Renal cortical epithelial cell (primary cell): ENCODE results near the gene CARMIL1. TPM values are rescaled to one million over a fixed set of nuclear protein-coding genes. Genes with fewer than 3 reads are reported as not detected.

ENCODE experiments used
- DNase-seq: peaks from one replicate; pipeline ENCODE4 v3.0.0-alpha.2; 2011; ENCODE audit warnings: low read depth
- total RNA-seq: library from RNA; depleted of rRNA; stranded (reverse); fragments of >200 nt; gene quantifications from 2 replicates; pipeline ENCODE4 v1.2.3, GENCODE V29; 2014

CARMIL1 gene
- total RNA-seq, 1 donor from 2014 or later, result 55.7 TPM

DNA sequence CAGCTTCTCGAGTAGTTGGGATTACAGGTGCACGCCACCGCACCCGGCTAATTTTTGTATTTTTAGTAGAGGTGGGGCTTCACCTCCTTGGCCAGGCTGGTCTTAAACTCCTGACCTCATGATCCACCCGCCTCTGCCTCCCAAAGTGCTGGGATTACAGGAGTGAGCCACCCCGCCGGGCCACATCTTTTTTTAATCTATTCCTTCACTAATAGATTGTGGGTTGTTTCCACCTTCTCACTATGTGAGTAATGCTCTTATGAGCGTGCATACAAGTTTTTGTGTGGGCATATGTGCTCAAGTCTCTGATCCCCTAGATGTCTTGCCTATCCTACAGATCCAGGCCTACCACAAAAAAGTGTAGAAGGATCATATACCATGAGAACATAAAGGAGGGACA is 30.7 kb downstream of the CARMIL1 start:
- no peak for DNase-seq

DNA sequence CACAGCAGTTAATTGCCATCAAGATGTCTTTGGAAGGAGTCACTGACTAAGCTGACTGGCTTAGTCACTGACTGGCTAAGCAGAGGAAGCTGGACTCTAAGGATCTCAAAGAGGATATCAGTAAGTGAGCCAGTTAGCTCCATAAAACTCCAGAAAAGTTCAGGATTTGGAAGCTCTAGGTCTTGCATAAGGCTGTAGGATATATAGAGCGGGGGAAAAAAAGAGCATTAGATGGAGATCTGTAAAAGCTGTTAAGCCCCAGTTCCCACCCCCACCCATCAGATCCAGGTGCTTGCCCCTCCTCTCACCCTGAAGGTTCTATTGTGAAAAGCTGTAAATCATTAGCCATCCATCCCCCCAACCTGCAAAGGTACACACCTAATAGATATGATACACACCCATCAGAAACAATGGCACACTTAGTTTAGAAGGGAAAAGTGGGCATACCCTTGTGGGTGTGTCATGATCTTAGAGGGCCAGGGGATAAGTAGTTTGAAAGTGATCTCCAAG is 32.2 kb downstream of the CARMIL1 start:
- peak; percentile 81 for DNase-seq

DNA sequence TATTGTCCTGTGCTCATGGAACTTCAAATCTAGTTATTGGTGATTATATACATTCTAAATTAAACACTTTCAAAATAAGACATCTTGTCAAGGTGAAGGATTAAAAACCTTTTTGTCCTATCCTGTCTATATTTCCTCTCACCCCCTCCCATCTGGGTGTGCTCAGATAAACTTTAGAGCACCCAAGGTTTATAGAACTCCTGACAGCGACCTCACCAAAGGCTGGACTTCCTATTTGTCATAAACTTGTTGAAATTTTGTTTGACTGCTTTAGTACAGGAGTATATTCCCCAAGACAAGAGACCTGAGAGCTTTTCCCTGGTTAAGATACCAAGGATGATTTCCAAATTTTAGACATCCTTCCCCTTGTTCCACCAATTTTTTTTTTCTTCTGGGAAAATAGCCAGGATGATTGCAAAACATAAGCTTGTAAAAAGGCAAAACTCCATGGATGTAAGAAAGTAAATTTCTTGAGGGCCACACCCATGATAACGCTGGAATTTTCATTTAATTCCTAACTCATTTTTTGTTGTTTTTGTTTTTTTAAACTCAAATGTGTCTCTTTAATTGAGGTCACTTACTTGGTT is 33.0 kb downstream of the CARMIL1 start:
- DNase-seq, result no peak

DNA sequence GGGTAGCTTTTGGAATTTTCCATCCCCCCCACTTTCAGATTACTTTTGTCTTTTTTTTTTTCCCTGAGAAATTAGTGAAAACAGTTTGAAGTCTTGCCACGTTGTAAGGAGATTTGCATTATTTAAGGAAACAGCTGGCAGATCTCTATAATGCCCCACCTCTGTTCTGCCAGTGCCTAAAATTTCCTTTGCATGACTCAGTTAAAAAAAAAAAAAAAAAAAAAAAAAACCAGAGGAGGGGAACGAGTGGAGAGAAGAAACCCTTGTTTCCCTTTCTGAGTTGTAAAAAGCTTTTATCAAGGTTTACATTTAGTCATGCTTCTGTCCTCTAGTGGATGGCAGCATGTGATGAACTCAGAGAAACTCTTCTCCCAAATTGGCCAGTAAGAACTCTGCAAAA is 33.5 kb downstream of the CARMIL1 start:
- peak; percentile 74 for DNase-seq

- no peak for DNase-seq
Observed at GRCh38 chr6:25314509-25315175, 35.5 kb downstream of the CARMIL1 start.

DNA sequence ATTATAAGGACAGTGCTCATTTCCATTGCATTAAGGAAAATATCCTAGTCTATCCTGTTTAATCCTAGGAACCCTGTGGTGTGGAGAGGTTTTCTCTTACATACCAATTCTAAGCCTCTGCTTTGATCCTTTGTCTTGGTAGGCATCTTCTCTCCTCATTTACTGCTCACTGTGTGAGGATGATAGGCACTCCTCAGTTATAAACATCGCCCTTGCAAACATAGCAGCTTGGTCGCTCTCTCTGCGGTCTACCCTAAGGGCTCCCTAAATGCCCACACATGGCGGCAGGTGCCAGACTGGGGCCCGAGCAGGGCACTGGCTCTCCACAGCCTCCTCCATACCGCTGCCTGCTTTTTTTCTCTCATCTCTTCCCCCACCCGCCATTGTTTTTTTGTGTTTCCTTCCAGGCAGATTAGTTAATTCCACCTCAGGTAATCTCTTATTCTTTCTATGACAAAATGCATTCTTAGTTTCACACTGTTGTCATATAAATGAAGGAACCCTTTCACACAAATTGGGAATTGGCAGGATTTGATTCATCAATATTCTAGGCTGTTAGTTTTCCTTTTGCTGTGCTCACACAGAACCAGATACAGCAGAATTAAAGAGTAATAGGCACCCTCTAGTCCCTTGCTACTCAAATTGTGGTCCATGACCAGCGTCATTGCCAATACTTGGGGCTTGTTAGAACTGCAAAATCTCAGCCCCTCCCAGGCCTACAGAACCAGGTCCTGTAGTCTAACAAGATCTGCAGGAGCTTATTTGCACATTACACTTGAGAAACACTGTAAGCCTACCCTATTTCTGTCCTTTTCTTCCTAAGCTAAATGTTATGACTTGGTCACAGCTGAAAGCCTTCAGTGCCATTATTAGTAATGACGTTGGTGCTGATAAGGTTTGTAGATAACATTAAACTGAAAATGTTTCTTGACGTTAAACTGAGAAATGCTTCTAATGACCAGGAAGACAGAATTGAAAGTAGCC is 36.3 kb downstream of the CARMIL1 start:
- no peak for DNase-seq

DNA sequence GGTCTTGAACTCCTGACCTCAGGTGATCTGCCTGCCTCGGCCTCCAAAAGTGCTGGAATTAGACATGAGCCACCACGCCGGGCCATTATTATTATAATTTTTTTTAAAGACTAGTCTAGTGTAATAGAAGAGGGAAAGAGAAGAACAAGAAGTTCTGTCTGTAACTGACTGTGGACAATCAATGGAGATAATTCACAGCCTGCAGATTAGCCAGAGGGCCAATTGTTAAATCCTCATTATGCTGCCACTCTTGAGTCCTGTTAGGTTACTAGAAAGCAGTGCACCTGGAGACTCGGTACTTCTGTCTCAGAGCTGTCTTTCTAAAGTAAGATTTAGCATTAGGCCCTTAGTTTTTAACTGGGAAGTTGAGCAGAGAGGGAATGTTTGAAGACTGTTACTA is 37.5 kb downstream of the CARMIL1 start:
- DNase-seq, result no peak

GRCh38 chr6:25318589-25318988 is 39.4 kb downstream of the CARMIL1 start:
- DNase-seq, result no peak

GRCh38 chr6:25320459-25320858 is 41.3 kb downstream of the CARMIL1 start:
- peak; percentile 60 for DNase-seq

DNA sequence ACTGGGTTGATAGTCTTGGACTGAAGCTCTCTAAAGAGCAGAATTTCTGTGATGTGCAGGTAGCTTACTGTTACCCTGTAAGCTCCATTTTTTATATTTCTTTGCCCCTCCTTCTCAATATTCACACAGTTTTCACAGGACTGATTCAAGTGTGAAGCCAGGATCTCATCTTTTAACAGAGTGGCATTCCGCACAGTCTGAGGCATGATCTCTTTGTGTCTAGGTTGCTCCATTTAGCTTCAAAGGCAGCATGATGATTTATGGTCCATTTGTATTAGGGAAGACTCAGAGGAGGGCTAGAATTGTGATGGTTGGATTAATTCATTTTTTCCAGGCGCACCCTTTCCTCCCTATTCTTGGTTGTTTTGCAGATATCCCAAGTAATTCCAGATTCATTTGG is 43.5 kb downstream of the CARMIL1 start:
- DNase-seq, result no peak

DNA sequence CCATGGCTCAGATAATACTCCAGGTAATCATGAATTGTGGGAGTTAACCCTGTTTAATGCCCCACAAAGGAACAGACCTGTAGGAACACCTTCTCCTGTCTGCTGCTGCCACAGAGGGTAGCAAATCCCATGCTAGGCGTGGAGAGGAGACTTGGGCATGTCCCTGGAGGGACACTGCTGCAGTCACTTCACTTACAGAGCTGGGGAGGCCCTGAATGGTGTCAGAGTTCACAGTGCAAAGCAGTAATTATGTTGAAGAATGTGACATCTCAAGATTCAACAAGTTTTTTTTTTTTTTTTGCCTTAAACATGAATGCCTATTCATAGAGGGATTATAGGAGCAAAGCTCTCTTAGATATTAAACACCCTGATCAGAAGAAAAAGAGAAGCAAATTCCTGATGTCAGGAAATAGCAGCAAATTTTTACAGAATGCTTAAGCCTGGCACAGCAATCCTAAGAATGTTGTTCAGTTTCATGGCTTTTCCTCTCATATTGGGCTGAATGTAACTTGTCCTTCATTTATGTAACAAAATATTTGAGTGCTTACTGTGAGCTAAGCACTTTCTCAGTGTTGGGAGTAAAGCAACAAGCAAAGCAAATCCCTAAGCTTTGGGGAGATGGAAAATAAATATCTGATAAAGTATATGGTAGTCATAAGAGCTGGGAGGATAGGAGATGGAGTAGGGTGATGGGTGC is 45.0 kb downstream of the CARMIL1 start:
- DNase-seq, result no peak

DNA sequence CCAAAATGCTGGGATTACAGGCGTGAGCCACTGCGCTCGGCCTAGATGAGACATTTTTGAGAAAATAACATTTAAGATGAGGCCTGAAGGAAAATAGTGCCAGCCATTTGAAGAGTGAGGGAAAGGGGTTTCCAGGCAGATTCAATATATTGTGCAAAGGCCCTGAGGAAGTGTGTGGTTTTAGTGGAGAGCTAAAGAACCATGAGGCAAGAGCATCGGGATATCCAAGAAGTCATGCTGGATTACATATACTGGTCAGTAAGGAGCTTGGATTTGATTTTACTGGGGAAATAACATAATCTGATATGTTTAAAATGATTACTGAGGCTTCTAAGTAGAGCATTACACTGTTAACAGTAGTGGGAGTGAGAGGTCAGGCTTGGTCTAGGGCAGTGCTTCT is 47.0 kb downstream of the CARMIL1 start:
- no peak for DNase-seq

DNA sequence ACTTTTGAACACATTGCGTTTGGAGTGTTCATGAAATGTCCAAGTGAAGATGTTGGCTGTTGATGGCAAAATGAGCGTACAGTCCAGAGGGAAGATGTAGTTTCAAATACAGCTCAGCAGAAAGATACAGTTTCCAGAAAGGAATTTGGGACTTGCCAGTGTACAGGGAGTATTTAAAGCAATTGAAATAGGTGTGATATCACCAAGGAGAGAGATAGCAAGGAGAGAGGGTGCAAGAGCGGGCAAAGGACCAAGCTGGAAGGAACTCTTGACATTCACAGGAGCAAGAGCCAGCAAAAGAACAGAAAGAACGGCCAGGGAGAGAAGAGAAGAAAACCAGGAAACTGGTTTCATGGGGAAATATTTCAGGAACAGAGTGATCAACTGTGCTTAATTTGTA is 47.8 kb downstream of the CARMIL1 start:
- DNase-seq, result no peak

GRCh38 chr6:25327432-25327831 is 48.3 kb downstream of the CARMIL1 start:
- no peak for DNase-seq

DNA sequence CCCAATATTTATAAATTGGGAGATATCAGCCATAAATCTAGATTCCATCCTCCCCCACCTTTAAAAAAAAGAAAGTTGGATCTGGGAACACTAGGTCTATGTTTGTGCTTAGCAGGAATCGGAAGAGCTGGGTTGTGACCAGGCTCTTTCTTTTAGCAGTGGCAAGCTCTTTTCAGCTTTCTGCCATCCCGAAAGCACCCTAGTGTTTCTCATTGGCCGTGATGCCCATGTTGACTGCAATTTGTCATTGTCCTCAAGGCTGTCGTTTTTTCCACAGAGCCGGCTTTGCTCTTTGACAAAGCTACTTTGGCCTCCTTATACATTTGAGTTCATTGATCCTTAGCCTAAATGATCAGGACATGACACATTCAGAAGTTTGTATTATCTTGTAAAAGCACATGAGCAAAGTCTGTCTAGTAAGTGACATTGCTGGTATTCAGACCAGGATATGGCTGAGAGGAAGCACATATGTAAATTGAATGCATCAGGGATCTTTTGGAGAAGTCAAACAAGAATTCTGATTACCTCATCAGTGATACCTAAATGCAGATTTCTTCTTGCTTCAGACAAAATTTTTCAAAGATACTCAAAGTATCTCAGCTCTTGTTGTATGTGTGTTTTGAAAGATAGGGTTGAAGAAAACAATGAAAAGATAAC is 50.1 kb downstream of the CARMIL1 start:
- DNase-seq, result no peak

- DNase-seq, result no peak
Observed at GRCh38 chr6:25329982-25330381, 50.8 kb downstream of the CARMIL1 start.

DNA sequence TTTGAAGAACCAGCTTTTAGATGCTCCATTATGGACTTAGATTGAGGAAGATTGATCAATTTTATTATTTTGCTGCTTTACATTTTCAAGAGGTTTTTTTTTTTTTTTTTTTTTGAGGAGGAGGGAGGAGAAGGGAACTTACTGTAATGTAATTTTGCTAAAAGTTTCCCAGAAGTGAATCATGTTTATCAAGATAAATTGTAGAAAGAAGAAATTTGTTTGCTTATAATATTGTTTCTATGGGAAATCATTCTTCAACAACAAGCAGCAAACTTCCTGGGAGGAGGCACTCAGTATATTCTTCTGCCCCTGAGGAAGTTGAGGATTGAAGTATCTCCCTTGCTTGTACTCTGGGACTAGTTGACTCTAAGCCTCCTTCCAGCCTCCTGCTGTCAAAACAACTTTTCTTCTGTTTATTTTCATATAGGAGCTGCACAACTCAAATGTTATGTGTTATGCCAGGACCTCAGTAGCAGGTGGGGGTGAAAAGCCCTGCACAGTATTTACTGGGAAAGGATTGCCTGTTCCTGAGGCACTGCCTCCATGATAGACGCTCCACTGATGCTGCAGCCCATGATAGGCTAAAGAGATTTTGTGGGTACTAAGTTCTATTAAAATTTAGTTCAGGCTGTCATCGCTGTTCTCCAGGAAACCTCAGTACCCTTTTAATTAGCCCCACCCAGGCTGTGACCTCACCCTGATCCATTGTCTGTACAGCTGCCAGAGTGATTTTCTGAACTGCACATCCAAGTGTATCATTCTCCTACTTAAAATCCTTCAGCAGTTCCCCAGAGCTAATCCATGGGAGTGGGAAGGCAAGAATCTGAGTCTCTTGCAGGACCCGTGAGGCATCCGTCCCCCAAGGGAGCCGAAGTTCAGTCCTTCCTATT is 51.9 kb downstream of the CARMIL1 start:
- no peak for DNase-seq

DNA sequence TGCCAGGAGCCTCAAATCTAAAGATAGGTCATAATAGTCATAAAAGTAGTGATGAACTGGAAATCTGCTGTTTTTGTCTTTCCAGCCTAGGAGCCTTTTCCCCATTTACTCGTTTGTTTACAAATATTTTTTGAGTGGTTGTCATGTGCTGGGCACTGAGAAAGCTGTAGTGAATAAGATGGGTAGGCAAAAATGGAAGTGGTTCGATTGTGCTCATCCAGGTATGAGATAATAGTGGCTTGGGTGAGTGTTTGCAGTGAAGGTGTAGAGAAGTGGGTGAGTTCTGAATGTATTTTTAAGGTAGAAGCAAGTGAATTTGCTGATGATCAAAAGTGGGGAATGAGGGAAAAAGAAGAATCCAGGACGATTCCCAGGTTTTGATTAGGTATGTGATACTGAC is 53.0 kb downstream of the CARMIL1 start:
- no peak for DNase-seq

DNA sequence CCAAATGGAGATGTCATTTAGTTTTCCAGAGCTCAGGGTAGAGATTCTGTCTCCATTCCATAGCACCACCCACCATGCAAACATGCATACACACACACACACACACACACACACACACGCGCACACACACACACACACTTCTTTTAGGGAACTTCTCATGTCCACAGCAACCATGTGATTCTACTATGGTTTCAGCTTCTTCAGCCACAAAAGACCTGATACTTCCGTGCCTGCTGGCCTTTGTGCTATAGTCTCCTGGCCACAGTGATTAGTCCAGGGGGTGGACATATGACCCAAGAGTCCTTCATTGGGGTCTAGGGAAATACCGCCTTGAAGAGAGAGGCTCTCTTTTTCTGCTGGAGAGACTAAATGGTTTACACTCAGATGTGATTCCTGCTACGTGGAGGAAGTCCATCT is 53.5 kb downstream of the CARMIL1 start:
- DNase-seq, result no peak

- DNase-seq, result no peak
Observed at GRCh38 chr6:25333471-25333870, 54.3 kb downstream of the CARMIL1 start.
